ENCODE results near the gene CALB2. TPM values are rescaled to one million over a fixed set of nuclear protein-coding genes. Genes with fewer than 3 reads are reported as not detected.

The CALB2 gene
- polyA plus RNA-seq, 1 donor (not counting 4 experiments of a cell fraction or from before 2014, with no cell fraction given) = 1.4 TPM

DNA sequence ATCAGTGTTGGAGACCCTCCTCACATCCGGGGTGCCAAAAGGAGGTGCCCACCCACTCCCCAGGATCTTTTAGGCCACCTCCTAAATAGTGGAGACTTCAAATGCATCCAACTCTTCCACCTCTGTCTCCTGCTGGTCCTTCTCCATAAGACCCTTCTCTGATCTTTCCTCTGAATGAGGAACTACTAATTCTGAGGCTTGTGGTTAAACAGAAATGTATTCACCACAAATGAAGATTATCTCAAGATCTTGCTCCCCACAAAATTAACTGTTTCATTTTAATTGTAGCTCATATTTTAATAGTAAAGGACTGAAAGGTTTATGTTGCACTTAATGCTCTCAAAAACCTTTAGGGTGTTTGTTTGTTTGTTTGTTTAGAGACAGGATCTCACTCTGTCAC is 49.2 kb downstream of the CALB2 start:
- no peak overlapping the region for H3K4me3 ChIP-seq (ENCODE audit: control insufficient read depth in 2 of 3, extremely low read depth in 1 of 3, insufficient read depth in 2 of 3, low read depth in 1 of 3, low read length in 3 of 3)
- no peaks in the 10 kb centered on the region for H3K9me1 ChIP-seq (ENCODE audit: control insufficient read depth, extremely low read depth, insufficient read depth, low read length)
- FAIRE-seq = no peak
- no peak overlapping the region for H3K9ac ChIP-seq (ENCODE audit: control insufficient read depth, extremely low read depth, insufficient read depth, low read length)
- H3K27me3 ChIP-seq (ENCODE audit: control insufficient read depth, extremely low read depth, insufficient read depth, low read length) = peaks cover 9% of the 10 kb centered on the region
- H3K79me2 ChIP-seq (ENCODE audit: control insufficient read depth, insufficient read depth, low read length) = no peaks in the 10 kb centered on the region
- no peak overlapping the region for H3K4me2 ChIP-seq (ENCODE audit: control insufficient read depth, extremely low read depth, insufficient read depth, low read depth, low read length)
- TF ChIP-seq EZH2 (IDR thresholded peaks at IDR 0.05; ENCODE audit: low read length) = no peak
- TF ChIP-seq, protein P1, sequence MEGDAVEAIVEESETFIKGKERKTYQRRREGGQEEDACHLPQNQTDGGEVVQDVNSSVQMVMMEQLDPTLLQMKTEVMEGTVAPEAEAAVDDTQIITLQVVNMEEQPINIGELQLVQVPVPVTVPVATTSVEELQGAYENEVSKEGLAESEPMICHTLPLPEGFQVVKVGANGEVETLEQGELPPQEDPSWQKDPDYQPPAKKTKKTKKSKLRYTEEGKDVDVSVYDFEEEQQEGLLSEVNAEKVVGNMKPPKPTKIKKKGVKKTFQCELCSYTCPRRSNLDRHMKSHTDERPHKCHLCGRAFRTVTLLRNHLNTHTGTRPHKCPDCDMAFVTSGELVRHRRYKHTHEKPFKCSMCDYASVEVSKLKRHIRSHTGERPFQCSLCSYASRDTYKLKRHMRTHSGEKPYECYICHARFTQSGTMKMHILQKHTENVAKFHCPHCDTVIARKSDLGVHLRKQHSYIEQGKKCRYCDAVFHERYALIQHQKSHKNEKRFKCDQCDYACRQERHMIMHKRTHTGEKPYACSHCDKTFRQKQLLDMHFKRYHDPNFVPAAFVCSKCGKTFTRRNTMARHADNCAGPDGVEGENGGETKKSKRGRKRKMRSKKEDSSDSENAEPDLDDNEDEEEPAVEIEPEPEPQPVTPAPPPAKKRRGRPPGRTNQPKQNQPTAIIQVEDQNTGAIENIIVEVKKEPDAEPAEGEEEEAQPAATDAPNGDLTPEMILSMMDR (optimal IDR thresholded peaks at IDR 0.05 in 1 of 3, IDR thresholded peaks at IDR 0.05 in 1 of 3, conservative IDR thresholded peaks at IDR 0.05 in 1 of 3; ENCODE audit: extremely low read depth in 1 of 3, insufficient read depth in 2 of 3, low read length in 3 of 3) = no peak
- no peaks in the 10 kb centered on the region for H4K20me1 ChIP-seq (ENCODE audit: control insufficient read depth, extremely low read depth, insufficient read depth, low read length)
- no peaks in the 10 kb centered on the region for H3K4me1 ChIP-seq (ENCODE audit: control insufficient read depth, extremely low read depth, insufficient read depth, low read length)
- DNase-seq (ENCODE audit: low read depth, low spot score) = no peak
- dilution Hi-C loops (cut with MboI; ENCODE audit: extremely low pct_ligation_motif_present, low sequenced_read_pairs) = no loop called here
- no peak overlapping the region for H2AFZ ChIP-seq (ENCODE audit: control insufficient read depth, low read length)
- H3K9me3 ChIP-seq (ENCODE audit: control insufficient read depth, low read depth, low read length) = no peaks in the 10 kb centered on the region
- H3K27ac ChIP-seq (ENCODE audit: control insufficient read depth, insufficient read depth, low read length) = no peak overlapping the region
- H3K36me3 ChIP-seq (ENCODE audit: control insufficient read depth in 2 of 2, extremely low read depth in 1 of 2, insufficient read depth in 2 of 2, low read length in 2 of 2) = no peaks in the 10 kb centered on the region

DNA sequence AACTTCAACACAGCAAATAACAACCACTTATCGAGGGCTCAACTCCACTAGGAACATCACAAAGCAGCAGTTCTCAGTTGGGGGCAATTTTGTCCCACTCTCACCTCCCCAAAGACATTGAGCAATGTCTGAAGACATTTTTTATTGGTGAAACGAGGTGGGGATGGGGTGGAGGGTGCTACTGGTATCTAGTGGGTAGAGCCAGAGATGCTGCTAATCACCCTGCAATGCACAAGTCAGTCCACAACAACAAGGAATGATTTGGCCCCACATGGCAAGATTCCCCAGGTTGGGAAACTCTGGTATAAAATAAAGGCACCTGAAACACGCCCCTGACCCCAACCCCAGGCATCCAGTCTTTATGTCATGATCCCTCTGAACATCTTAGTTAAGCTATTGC is 50.0 kb downstream of the CALB2 start:
- H3K27me3 ChIP-seq (ENCODE audit: control insufficient read depth, extremely low read depth, insufficient read depth, low read length) = peaks cover 9% of the 10 kb centered on the region
- H4K20me1 ChIP-seq (ENCODE audit: control insufficient read depth, extremely low read depth, insufficient read depth, low read length) = no peaks in the 10 kb centered on the region
- dilution Hi-C loops (cut with MboI; ENCODE audit: extremely low pct_ligation_motif_present, low sequenced_read_pairs) = no loop called here
- H3K9me3 ChIP-seq (ENCODE audit: control insufficient read depth, low read depth, low read length) = no peaks in the 10 kb centered on the region
- H3K27ac ChIP-seq (ENCODE audit: control insufficient read depth, insufficient read depth, low read length) = no peak overlapping the region
- H3K9me1 ChIP-seq (ENCODE audit: control insufficient read depth, extremely low read depth, insufficient read depth, low read length) = no peaks in the 10 kb centered on the region
- DNase-seq (ENCODE audit: low read depth, low spot score) (no peak), FAIRE-seq (no peak)
- no peak overlapping the region for H3K4me2 ChIP-seq (ENCODE audit: control insufficient read depth, extremely low read depth, insufficient read depth, low read depth, low read length)
- H3K79me2 ChIP-seq (ENCODE audit: control insufficient read depth, insufficient read depth, low read length) = no peaks in the 10 kb centered on the region
- TF ChIP-seq, protein P1 (optimal IDR thresholded peaks at IDR 0.05 in 1 of 3, IDR thresholded peaks at IDR 0.05 in 1 of 3, conservative IDR thresholded peaks at IDR 0.05 in 1 of 3; ENCODE audit: extremely low read depth in 1 of 3, insufficient read depth in 2 of 3, low read length in 3 of 3) = no peak
- no peak for TF ChIP-seq EZH2 (IDR thresholded peaks at IDR 0.05; ENCODE audit: low read length)
- no peaks in the 10 kb centered on the region for H3K36me3 ChIP-seq (ENCODE audit: control insufficient read depth in 2 of 2, extremely low read depth in 1 of 2, insufficient read depth in 2 of 2, low read length in 2 of 2)
- H3K9ac ChIP-seq (ENCODE audit: control insufficient read depth, extremely low read depth, insufficient read depth, low read length) = no peak overlapping the region
- no peak overlapping the region for H3K4me3 ChIP-seq (ENCODE audit: control insufficient read depth in 2 of 3, extremely low read depth in 1 of 3, insufficient read depth in 2 of 3, low read depth in 1 of 3, low read length in 3 of 3)
- no peak overlapping the region for H2AFZ ChIP-seq (ENCODE audit: control insufficient read depth, low read length)
- no peaks in the 10 kb centered on the region for H3K4me1 ChIP-seq (ENCODE audit: control insufficient read depth, extremely low read depth, insufficient read depth, low read length)
